Eye (tissue), 1 donor: ENCODE results near the gene STAT3.
"Not testable (repeated sequence)": the region's sequence is repeated elsewhere in the genome, so short reads cannot be mapped to it uniquely, and the experiment has no call there.

Source experiments
- DNase-seq: peaks from one replicate; pipeline ENCODE4 v3.0.0-alpha.2; 2015

STAT3 gene

DNA sequence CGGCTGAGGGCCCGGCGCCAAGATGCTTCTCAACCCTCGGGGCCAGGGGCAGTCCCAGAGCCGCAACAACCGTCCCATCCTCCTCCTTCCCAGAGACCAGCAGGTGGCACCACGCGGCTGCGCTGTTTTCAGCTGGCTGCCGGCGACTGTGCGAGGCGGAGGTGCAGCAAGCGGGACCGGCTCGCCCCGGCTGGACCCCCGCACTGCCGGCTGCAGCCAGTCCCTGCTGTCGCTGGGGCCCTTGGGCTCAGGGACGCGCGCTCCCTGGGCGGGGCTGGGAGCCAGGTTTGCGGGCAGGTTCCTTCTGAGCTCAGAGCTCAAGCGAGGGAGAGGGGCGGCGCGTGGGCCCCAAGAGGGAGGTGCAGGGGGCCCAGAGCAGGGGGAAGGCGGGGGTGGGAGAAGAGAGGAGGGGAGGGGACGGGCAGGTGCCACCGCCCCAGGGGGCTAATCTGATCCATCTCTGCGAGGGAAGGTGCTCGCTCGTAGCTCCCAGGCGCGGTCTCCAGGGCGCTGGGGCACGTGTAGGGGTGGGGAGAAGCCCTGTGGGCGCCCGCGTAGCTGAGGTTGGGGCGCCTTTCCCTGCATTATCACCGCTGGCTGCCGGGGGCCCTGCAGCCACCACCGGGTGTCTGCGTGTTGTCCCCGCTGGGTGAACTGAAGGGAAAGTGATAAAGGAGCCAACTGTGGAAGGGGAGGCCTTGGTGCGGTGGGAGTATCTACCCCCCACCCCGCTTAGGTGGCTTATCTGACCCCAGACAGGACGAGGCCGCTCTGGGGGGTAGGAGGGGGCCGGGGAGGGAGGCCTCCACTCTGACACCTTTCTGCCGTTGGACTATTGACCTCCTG lies 75.7 kb downstream of the STAT3 start:
- DNase-seq, result peak; percentile 92

DNA sequence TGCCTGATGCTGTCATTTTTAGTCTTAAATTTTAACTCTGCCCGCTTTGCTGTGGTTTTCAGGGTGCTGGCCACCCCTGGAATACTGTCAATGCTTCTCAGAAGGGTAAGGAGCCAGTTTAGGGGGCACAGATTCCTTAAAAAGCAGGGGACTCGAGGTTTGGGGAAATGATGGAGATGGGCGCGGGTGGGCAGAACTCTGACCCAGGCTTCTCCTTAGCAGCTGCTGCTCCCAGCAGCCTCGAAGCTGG lies 76.3 kb downstream of the STAT3 start:
- no peak for DNase-seq

DNA sequence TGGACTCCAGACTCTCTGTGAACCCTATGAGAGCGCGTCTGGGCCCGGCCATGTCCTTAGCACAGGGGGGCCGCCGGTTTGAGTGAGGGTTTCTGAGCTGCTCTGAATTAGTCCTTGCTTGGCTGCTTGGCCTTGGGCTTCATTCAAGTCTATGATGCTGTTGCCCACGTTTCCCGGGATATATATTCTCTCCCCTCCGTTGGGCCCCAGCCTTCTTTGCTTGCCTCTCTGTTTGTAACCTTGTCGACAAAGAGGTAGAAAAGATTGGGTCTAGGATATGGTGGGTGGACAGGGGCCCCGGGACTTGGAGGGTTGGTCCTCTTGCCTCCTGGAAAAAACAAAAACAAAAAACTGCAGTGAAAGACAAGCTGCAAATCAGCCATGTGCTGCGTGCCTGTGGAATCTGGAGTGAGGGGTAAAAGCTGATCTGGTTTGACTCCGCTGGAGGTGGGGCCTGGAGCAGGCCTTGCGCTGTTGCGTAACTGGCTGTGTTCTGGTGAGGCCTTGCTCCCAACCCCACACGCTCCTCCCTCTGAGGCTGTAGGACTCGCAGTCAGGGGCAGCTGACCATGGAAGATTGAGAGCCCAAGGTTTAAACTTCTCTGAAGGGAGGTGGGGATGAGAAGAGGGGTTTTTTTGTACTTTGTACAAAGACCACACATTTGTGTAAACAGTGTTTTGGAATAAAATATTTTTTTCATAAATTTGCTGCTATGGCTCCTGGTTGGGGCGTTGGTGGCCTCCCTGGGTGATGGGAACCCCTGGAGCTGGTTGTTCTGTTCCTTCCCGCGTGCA lies 76.8 kb downstream of the STAT3 start:
- peak; percentile 89 for DNase-seq

DNA sequence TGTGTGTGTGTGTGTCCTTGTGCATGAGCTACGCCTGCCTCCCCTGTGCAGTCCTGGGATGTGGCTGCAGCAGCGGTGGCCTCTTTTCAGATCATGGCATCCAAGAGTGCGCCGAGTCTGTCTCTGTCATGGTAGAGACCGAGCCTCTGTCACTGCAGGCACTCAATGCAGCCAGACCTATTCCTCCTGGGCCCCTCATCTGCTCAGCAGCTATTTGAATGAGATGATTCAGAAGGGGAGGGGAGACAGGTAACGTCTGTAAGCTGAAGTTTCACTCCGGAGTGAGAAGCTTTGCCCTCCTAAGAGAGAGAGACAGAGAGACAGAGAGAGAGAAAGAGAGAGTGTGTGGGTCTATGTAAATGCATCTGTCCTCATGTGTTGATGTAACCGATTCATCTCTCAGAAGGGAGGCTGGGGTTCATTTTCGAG lies 77.4 kb downstream of the STAT3 start:
- DNase-seq, result no peak

DNA sequence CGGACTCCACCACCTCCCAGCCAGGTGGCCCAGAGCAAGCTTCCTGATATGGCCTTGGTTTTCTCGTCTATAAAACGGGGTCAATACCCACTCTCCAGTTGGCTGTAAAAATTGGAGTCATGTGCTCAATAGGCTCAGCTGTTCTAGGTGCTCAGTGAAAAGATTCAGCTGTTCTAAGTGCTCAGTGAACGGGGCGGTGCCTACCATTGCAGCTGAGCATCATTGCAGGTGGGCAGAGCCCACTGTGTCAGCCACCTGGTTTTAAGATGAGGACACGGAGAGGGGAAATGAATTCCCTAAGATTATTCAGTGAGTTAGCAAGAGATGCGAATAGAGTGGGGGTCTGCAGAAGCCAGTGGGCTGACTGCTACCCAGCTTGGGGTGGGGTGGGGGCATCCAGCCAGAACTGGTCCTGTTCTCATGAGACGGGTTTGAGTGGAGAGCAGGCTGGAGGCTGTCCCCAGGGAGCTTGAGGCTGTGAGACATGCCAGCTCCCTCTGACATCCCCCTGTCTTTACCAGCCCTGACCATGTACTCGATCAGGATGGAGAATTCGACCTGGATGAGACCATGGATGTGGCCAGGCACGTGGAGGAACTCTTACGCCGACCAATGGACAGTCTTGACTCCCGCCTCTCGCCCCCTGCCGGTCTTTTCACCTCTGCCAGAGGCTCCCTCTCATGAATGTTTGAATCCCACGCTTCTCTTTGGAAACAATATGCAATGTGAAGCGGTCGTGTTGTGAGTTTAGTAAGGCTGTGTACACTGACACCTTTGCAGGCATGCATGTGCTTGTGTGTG lies 78.1 kb downstream of the STAT3 start:
- peak; percentile 47 for DNase-seq

DNA sequence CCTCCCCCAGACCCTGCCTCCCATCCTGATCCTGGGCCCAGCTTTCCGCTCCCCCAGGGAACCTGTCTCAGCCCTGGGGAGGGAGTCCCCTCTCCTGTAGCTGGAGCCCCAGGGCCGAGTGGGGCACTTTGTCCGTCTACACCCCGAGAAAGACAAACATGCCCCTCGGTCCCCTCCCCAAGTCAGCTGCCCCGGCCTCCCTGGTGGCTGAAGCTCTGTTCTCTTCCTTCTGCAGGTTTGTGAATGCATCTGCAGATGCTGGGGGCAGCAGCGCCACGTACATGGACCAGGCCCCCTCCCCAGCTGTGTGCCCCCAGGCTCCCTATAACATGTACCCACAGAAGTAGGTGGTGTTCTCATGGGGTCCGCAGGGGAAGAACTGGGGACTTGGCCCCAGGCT lies 79.1 kb downstream of the STAT3 start:
- DNase-seq, result no peak

DNA sequence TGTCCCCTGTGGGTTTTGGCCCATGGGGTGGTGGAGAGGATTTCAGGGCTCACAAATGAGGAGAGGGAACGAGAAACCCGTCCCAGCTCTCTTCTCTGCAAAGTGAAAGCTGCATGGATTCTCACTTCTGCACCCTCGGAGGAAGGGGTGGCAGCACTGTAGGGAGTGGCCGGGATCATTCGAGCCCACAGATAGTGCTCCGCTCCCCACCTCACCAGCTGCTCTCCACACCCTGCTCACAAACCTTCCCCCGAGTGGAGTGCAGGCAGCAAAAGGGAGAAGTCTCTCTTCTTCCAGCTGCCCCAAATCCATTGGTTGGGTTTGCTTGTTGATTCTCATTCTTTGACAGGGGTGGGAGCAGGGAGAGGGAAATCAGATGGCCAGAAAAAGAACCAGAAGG lies 79.8 kb downstream of the STAT3 start:
- no peak for DNase-seq

DNA sequence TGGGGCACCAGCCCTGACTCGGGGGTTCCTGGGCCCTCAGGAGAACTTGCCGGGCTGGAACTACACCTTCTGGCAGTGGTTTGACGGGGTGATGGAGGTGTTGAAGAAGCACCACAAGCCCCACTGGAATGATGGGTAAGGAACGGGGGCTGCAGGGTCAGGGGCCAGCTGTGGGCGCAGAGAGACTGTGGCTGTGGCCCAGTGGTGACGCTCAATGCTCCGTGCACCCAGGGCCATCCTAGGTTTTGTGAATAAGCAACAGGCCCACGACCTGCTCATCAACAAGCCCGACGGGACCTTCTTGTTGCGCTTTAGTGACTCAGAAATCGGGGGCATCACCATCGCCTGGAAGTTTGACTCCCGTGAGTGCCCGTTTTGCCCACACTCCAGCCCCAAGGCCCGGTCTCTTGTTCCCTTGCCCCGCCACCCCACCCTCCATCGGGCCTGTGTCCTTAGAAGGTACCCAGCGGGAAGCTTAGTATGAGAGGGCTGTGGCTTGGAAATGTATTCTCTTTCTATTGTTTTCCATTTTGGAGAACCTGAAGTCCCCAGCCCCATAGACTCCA lies 80.8 kb downstream of the STAT3 start:
- no peak for DNase-seq

DNA sequence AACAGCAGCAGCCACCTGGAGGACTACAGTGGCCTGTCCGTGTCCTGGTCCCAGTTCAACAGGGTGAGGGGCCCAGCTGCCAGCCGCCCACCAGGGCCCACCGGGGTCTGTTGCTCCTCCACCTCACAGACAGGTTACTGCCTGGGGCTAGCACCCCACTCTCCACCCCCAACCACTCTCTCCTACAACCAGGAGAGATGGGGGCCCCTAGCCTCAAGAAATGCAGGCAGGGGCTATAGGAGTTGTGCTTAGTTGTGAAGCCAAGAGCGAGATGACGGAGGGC lies 81.9 kb downstream of the STAT3 start:
- no peak for DNase-seq

DNA sequence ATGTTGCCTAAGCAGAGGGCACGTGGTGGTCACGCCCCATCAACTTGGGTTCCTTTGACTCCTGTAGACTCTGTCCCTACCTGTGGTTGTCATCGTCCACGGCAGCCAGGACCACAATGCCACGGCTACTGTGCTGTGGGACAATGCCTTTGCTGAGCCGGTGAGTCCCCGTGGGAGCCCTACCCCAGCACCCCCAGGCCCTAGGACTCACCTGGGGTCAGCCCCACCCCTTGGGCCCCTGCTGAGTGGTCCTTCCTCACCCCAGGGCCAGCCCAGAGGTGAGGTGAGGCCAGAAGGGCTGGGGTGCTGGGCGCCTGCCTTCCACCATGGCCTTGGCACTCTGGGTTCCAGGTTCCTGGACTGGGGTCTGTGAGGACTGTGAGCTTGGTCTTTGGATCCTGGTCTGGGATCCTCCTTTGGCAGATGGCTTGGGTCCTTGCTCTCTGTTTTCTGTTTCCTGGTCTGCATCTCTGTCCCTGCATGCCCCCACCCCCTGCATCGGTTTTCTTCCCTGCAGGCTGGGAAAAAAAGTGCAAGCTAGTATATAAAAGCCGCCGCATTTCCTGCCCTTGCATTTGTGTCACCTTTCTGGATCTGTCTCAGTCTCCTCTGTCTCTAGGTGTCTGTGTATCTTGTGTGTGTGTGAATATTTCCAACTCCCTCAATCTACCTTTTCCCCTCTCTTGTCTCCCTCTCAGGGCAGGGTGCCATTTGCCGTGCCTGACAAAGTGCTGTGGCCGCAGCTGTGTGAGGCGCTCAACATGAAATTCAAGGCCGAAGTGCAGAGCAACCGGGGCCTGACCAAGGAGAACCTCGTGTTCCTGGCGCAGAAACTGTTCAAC lies 82.5 kb downstream of the STAT3 start:
- DNase-seq, result no peak

DNA sequence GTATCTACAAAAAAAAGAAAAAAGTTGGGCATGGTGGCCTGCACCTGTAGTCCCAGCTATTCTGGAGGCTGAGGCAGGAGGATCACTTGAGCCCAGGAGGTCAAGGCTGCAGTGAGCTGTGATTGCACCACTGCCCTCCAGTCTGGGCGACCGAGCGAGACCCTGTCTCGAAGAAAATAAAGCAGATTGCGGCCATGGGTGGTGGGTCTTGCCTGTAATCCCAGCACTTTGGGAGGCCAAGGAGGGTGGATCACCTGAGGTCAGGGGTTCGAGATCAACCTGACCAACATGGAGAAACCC lies 83.3 kb downstream of the STAT3 start:
- not testable (repeated sequence) for DNase-seq

DNA sequence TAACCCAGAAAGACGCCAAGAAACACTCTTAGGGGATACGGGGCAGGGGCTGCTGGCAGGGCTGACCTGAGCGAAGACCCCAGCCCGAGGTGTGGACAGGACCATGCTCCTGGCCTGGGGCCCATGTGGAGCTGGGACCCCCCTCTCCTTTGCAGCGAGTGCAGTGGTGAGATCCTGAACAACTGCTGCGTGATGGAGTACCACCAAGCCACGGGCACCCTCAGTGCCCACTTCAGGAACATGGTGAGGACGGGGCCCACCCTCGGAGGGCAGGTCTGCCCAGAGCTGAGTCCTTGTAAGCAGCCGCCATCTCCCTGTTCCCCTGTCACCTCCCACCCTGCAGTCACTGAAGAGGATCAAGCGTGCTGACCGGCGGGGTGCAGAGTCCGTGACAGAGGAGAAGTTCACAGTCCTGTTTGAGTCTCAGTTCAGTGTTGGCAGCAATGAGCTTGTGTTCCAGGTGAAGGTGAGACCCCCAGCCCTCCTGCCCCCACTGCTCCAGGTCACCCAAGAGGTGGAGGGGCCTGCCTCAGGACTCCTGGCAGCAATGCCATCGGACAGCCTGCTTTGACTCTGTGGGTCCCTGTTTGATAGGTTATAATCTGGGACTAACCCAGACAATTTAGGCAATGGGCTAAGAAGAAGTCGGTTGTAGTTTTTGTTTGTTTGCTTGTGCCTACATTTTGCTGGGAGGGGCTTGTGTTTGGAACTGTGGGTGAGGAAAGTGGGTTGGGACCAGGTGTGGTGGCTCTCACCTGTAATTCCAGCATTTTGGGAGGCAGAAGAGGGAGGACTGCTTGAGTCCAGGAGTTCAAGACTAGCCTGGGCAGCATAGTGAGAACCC lies 83.8 kb downstream of the STAT3 start:
- no peak for DNase-seq

DNA sequence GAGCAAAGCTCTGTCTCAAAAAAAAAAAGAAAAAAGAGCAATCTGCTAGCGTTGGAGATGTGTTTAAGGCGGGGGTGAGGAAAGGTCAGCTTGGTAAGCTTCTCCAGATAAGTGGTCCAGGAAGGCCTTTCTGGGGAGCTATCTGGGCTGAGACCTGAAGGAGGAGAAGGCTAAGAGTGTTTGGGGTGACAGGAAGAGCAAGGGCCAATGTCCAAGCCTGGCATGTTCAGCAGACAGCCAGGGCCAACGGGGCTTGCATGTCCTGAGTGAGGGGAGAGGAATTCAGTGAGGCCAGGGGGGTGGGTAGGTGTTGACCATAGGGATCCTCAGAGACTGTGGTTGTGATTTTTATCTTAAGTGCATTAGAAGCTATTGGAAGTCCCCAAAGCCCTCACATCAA lies 84.5 kb downstream of the STAT3 start:
- no peak for DNase-seq

DNA sequence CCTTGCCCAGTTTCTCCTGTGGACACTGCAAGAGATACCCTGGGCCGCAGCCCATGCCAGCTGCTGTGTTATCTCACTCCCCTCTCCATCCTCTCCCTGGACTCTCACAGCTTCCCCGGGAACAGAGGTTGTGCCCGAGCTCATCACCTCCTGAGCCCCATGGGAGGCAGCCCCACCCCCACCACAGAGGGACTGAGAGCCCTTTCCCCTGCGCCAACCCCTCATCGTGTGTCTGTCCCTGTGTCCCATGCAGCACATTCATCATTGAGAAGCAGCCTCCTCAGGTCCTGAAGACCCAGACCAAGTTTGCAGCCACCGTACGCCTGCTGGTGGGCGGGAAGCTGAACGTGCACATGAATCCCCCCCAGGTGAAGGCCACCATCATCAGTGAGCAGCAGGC lies 87.2 kb downstream of the STAT3 start:
- DNase-seq, result no peak

DNA sequence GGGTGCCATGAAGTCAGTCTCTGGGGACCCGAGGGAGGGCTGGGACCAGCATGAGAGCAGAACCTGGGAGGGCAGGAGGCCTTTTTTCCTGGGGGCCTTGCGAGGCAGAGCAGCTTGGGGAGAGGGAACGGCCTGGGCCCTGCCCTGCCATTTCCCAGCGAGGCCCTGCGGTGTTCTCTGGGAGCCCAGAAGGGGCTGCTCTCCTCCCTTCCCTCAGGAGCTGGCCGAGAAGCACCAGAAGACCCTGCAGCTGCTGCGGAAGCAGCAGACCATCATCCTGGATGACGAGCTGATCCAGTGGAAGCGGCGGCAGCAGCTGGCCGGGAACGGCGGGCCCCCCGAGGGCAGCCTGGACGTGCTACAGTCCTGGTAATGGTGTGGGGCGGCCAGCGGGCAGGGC lies 88.3 kb downstream of the STAT3 start:
- not testable (repeated sequence) for DNase-seq

DNA sequence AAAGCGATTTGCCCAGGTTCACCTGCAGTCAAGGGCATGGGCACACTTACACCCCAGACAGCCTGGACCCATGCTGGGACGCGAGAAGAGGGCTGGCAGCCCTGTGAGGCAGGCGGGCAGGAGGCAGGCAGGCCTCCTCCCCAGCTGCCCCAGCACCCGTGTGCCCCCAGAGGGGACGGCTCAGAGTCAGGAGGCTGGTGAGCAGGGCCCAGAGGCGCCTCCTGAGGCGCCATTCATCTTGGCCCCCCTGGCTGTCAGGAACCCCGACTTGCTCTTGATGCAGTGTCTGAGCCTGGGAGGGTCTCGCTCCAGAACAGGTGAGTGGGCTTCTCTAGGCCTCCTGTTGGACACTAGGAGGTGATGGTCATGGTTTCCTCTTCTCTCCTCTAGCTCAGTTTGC lies 88.9 kb downstream of the STAT3 start:
- DNase-seq, result not testable (repeated sequence)

DNA sequence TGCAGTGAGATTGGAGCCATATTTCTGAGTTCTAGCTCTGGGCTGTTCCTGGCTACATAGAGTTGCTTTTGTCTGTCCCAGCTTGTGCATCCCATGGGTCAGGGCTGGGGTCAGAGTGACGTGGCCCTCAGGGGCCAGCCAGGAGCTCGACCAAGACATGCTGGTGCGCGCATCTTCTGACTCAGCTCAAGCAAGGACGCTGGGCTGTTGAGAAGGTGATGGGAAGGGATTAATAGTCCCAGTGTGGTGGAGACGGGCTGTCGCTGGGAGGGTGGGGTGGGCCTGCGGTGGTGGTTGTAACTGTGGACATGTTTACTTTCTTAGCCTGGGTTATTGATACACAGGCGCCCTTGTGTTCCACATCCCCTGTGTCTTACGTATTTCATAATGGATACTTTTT lies 90.5 kb downstream of the STAT3 start:
- not testable (repeated sequence) for DNase-seq

DNA sequence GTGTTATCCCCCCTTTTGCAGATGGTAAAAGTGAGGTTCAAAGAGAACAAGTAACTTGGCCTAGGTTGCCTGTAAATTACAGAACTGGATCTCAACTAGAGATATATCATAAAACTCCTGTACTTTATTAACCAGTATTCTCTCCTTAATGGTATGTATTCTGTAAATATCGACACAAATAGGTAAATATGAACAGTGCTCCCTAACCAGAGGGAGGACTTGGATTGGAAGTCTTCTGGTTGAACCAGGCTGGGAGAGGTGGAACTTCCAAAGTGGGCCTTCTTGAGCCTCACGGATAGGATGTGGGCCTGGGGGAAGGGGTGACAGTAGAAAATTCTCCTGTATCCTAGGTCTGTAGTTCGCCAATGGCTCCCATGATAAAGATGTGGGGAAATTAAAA lies 92.2 kb downstream of the STAT3 start:
- no peak for DNase-seq

DNA sequence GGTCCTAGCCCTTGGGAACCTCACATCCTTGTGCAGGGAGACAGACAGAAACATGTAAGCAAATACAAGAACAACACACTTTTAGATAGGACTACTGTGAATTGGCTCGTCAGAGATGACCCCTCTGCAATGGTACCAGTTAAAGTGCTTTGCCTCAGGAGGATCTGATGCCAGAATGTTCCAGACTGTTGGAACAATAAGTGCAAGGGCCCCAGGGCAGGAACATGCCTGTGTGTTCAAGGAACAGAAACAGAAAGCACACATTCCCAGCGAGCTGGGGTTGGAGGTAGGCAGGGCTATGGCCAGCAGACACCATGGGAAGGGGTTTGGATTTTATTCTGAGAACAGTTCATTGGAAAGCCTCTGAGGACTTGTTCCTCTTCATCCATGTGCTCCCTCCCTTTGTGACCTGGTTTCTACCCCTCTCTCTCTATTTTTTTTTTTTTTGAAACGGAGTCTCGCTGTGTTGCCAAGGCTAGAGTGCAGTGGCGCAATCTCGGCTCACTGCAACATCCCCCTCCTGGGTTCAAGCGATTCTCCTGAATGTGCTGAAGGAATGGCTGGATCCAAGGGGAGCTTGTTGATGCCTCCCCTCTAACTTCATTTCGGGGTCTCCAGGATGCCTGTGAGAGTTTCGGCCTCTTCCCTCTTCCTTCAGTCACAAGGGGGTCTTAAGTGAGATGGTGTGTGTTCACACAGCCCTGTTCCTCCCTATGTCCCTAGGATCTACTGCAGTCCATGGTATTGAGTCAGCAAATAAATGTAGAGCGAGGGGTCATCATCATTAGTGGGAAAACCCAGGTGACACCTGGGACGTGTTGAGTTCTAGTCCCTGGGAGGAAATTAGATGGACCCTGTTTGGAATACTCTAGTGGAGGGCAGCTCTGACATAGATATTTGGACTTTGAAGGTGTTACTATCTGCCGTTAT lies 93.5 kb downstream of the STAT3 start:
- DNase-seq, result no peak

DNA sequence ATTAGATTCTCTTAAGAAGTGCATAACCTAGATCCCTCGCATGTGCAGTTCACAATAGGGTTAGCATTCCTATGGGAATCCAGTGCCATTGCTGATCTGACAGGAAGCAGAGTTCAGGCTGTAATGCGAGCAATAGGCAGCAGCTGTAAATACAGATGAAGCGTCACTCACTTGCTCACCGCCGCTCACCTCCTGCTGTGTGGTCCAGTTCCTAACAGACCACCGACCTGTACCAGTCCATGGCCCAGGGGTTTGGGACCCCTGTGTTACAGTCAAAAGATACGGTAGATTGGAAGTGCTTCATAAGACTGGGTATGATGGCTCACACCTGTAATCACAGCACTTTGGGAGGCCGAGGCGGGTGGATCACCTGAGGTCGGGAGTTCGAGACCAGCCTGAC lies 97.1 kb downstream of the STAT3 start:
- peak; percentile 47 for DNase-seq

DNA sequence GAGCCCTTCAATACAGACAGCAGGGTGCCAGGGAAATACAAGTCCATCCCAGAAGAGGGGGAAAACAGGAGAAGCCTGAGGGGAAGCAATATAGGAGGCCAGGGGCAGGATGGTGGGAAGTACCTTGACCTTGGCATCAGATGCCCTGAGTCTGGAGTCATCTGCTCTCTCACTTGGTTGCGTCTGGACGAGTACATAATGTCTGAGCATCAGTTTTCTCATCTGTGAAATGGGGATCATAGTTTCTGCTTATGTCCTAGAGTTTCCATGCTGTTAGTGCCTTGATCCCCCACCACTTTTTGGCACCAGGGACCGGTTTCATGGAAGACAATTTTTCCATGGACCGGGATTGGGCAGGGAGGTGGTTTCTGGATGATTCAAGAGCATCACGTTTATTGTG lies 97.7 kb downstream of the STAT3 start:
- no peak for DNase-seq
